GM06990 (cell line): ENCODE measurements around the gene THSD7B.
"Not testable (repeated sequence)": the region's sequence is repeated elsewhere in the genome, so short reads cannot be mapped to it uniquely, and the experiment has no call there.

Experiments used
- DNase-seq: peaks from one replicate; pipeline ENCODE4 v3.0.0-alpha.2; 2011; ENCODE audit not compliant: insufficient read length; ENCODE audit errors: extremely low read depth
- H3K27me3 ChIP-seq: replicated peaks from 2 replicates; pipeline ENCODE4 v1.6.0; 2011; ENCODE audit warnings: low read length; ENCODE audit not compliant: control insufficient read depth, insufficient read depth
- H3K36me3 ChIP-seq: 2 replicates; pipeline ENCODE4 v1.5.1; 2011; ENCODE audit warnings: low read length; ENCODE audit not compliant: control insufficient read depth, insufficient read depth
- H3K4me3 ChIP-seq: replicated peaks from 2 replicates; pipeline ENCODE4 v1.5.1; 2011; ENCODE audit warnings: low read depth, mild to moderate bottlenecking, control low read depth, low read length
- CTCF ChIP-seq: IDR thresholded peaks from 2 replicates; pipeline ENCODE4 v1.5.1; 2011; ENCODE audit warnings: low read length, control low read depth, mild to moderate bottlenecking, inconsistent platforms; ENCODE audit not compliant: insufficient read depth, poor library complexity, severe bottlenecking

Gene THSD7B

GRCh38 chr2:137093116-137093515 is 327.8 kb downstream of the THSD7B start:
- DNase-seq = no peak
- no peak for TF ChIP-seq CTCF
- Histone ChIP-seq H3K36me3 (no peaks in the 10 kb centered on the region), H3K27me3 (no peaks in the 10 kb centered on the region), H3K4me3 (no peak overlapping the region)

GRCh38 chr2:137096187-137096586 is 330.8 kb downstream of the THSD7B start:
- no peak overlapping the region for H3K4me3 ChIP-seq
- H3K36me3 ChIP-seq = no peaks in the 10 kb centered on the region
- no peak for TF ChIP-seq CTCF
- DNase-seq = no peak
- H3K27me3 ChIP-seq = no peaks in the 10 kb centered on the region

GRCh38 chr2:137096693-137097092 is 331.3 kb downstream of the THSD7B start:
- H3K36me3 ChIP-seq = no peaks in the 10 kb centered on the region
- no peak overlapping the region for H3K4me3 ChIP-seq
- TF ChIP-seq CTCF = peak; percentile 30
- no peaks in the 10 kb centered on the region for H3K27me3 ChIP-seq
- no peak for DNase-seq

- DNase-seq = not testable (repeated sequence)
These were observed 336.5 kb downstream of the THSD7B start for GRCh38 chr2:137101814-137102213.

GRCh38 chr2:137107904-137108303 is 342.6 kb downstream of the THSD7B start:
- no peak for DNase-seq
- Histone ChIP-seq H3K27me3 (no peaks in the 10 kb centered on the region), H3K4me3 (no peak overlapping the region), H3K36me3 (no peaks in the 10 kb centered on the region)
- TF ChIP-seq CTCF = no peak

More at GRCh38 chr2:137101814-137102213, 336.5 kb downstream of the THSD7B start:
- not testable (repeated sequence) for H3K36me3 ChIP-seq, H3K4me3 ChIP-seq, H3K27me3 ChIP-seq

GRCh38 chr2:137111896-137112295 is 346.6 kb downstream of the THSD7B start:
- no peaks in the 10 kb centered on the region for H3K36me3 ChIP-seq
- H3K27me3 ChIP-seq = no peaks in the 10 kb centered on the region
- DNase-seq = no peak
- no peak for TF ChIP-seq CTCF
- H3K4me3 ChIP-seq = no peak overlapping the region
